ENCODE results near the gene DMAP1.

Gene DMAP1

DNA sequence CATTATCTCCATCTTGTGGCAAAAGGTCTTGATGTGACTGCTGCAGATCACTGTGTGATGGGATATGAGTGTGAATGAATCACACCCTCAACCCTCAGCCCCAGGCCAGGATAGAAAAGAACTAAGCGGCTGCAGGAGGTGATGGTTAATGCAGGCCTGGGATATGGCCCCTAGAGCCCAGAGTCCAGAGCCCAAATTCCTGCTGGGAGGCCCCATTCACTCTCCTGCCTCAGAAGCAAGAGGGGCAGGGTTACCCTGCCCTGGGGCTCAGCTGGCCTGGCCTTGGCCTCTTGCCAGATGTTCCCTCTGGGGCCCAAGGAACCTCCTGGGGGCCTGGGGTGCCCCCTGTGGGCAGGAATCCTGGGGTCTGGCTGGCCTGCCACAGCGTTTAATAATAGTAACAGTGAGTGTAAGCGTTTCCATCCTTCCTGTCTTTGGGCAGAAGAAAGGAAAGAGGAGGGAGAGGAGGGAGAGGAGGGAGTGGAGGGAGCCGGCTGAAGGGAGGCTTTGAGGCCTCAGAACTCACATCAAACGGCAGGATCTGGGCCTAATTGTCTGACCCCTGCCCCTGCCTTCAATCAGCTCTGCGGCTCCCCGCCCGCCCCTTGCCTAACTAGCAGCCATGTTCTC, 26.2 kb downstream of the DMAP1 start:
- H3K9me3 ChIP-seq (ENCODE audit: severe bottlenecking): no peaks in the 10 kb centered on the region
- H3K27me3 ChIP-seq (ENCODE audit: insufficient read depth, low read depth, severe bottlenecking): no peaks in the 10 kb centered on the region
- peaks cover 14% of the 10 kb centered on the region for H3K36me3 ChIP-seq
- H3K27ac ChIP-seq: peak overlapping the region; percentile 1
- TF ChIP-seq, protein P1, sequence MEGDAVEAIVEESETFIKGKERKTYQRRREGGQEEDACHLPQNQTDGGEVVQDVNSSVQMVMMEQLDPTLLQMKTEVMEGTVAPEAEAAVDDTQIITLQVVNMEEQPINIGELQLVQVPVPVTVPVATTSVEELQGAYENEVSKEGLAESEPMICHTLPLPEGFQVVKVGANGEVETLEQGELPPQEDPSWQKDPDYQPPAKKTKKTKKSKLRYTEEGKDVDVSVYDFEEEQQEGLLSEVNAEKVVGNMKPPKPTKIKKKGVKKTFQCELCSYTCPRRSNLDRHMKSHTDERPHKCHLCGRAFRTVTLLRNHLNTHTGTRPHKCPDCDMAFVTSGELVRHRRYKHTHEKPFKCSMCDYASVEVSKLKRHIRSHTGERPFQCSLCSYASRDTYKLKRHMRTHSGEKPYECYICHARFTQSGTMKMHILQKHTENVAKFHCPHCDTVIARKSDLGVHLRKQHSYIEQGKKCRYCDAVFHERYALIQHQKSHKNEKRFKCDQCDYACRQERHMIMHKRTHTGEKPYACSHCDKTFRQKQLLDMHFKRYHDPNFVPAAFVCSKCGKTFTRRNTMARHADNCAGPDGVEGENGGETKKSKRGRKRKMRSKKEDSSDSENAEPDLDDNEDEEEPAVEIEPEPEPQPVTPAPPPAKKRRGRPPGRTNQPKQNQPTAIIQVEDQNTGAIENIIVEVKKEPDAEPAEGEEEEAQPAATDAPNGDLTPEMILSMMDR (IDR thresholded peaks at IDR 0.05; ENCODE audit: low read depth, low read length): no peak
- H3K4me3 ChIP-seq (ENCODE audit: low read depth, low read length): no peak overlapping the region
- no peak for DNase-seq

DNA sequence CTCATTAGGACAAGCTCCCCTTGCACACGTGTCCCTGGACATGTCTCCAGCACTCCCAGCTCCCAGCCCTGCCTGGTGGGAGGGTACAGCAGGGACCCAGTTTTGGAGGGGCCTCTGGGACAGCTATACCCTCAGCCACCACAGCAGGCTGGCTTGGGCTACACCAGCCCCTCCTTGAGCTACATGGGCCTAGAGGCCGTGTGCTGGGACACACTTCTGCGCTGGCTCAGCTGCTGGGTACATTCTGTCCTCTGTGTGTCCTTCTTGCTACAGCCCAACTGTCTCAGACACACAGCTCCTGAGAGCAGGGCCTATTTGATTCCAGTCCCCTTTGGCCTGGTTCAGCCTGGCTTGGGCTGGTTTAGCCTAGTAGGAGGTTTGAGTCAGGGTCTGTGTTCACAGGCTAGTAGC, 26.7 kb downstream of the DMAP1 start:
- no peak for DNase-seq
- no peaks in the 10 kb centered on the region for H3K9me3 ChIP-seq (ENCODE audit: severe bottlenecking)
- H3K4me3 ChIP-seq (ENCODE audit: low read depth, low read length): no peak overlapping the region
- peak overlapping the region; percentile 26 for H3K27ac ChIP-seq
- H3K27me3 ChIP-seq (ENCODE audit: insufficient read depth, low read depth, severe bottlenecking): no peaks in the 10 kb centered on the region
- H3K36me3 ChIP-seq: peaks cover 14% of the 10 kb centered on the region
- TF ChIP-seq, protein P1 (IDR thresholded peaks at IDR 0.05; ENCODE audit: low read depth, low read length): no peak

DNA sequence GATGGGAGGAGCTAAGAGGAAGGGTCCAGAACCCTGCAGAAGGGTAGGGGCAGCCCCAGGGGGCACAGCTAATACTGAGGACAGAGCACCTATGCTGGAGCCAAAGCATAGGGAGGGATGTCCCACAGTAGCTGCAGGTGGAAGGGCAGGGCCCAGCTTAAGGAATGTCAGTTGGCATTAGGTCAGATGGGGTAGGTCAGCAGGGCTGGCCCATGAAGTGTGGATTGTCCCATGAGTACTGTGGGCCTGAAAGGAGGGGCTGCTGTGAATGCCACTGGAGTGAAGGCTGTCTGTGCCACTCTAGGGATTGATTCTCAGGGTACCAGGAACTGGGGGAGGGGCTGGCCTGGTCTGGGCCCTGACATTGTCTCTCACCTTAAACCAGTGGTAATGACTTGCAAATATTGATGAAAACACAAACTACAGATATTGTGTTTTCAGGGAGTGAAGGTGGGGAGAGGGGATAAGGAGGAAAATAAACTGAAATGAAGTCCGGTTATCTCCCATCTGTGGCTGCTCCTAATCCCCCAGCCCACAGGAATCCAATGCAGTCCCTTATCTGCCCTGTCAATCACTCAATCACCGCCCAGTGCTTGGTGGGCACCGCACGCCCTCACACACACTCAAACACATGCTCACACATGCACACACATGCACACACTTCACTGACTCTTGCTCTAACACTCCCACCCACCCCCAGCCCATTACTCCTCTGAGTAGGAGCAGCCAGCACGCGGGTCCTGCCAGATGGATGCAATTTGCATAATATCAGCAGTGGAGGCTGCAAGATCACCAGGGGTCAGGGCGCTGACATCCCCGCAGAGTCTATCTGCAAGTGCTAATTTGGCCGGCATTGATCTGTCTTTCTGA, 27.8 kb downstream of the DMAP1 start:
- Histone ChIP-seq H3K36me3 (peaks cover 14% of the 10 kb centered on the region), H3K27ac (peak overlapping the region; percentile 26), H3K27me3 (ENCODE audit: insufficient read depth, low read depth, severe bottlenecking) (no peaks in the 10 kb centered on the region), H3K9me3 (ENCODE audit: severe bottlenecking) (no peaks in the 10 kb centered on the region), H3K4me3 (ENCODE audit: low read depth, low read length) (no peak overlapping the region)
- TF ChIP-seq, protein P1 (IDR thresholded peaks at IDR 0.05; ENCODE audit: low read depth, low read length): no peak
- DNase-seq: peak; percentile 45

DNA sequence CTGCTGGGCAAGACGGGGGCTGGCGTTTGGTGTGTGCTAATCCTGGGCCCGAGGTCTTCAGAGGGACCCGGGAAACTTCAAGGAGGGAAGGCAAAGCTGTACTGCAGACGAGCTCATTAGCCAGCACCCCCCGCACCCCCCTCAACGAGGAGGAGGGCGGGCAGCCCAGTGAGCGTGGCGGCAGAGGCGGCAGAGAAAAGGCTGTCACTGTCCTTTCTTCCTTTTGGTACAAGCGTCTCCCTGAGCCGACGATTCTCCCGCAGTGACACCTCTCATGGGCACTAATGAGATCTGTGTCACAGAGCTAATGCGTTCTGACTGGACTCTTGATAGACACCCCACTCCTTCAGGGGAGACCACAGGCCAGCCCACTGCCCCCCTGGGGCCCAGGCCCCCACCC, 29.5 kb downstream of the DMAP1 start:
- H3K27me3 ChIP-seq (ENCODE audit: insufficient read depth, low read depth, severe bottlenecking): no peaks in the 10 kb centered on the region
- TF ChIP-seq, protein P1 (IDR thresholded peaks at IDR 0.05; ENCODE audit: low read depth, low read length): no peak
- H3K4me3 ChIP-seq (ENCODE audit: low read depth, low read length): no peak overlapping the region
- H3K27ac ChIP-seq: no peak overlapping the region
- H3K36me3 ChIP-seq: peaks cover 19% of the 10 kb centered on the region
- H3K9me3 ChIP-seq (ENCODE audit: severe bottlenecking): no peaks in the 10 kb centered on the region
- DNase-seq: no peak

DNA sequence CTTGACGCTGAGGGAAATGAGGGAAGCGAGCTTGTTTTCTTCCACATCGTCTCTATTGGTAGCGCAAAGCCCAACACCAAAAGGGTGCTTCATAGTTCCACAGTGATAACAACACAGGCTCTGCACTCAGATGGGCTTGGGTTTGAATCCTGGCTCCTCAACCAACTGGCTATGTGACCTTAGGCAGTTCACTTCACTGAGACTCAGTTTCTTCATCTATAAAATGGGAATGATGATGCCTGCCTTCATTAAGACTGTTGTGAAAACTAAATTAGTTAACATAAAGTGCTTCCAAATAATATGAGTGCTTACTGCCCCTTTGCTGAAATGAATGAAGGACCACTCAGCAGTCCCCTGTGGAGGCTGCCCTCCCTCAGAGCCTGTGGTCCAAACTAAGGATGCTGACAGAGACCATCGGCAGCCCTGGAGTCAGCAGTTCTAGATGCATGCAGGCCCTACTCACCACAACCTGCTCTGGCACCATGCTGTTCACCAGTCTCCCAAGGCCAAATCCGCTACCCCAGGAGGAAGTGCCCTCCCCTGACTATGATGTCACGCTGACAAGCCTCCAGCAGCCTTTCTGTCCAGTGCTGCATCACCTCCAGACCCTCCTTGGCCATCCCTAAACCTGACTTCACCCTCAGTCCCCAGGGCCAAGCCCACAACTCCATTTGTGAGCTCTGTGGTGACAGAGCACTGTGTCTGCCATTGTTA, 30.7 kb downstream of the DMAP1 start:
- Histone ChIP-seq H3K27ac (no peak overlapping the region), H3K4me3 (ENCODE audit: low read depth, low read length) (no peak overlapping the region), H3K27me3 (ENCODE audit: insufficient read depth, low read depth, severe bottlenecking) (no peaks in the 10 kb centered on the region), H3K9me3 (ENCODE audit: severe bottlenecking) (no peaks in the 10 kb centered on the region), H3K36me3 (peaks cover 19% of the 10 kb centered on the region)
- TF ChIP-seq, protein P1 (IDR thresholded peaks at IDR 0.05; ENCODE audit: low read depth, low read length): no peak
- DNase-seq: no peak

All from WERI-Rb-1 (cell line).